Iris pigment epithelial cell (primary cell): Measurements from ENCODE around the gene FNBP1L.

ENCODE experiments used
- DNase-seq: peaks from one replicate; pipeline ENCODE4 v3.0.0-alpha.2; 2011; ENCODE audit warnings: low read depth

The FNBP1L gene

GRCh38 chr1:93447481-93448291 is at the start of gene FNBP1L:
Gene FNBP1L (plus strand): TSS chr1:93448118. CDS start chr1:93448282, 164 bp downstream.
- DNase-seq = peak; percentile 59

- DNase-seq = no peak
These were observed 48.1 kb upstream of the FNBP1L start for GRCh38 chr1:93399781-93400180.

- no peak for DNase-seq
These were observed 39.7 kb upstream of the FNBP1L start for GRCh38 chr1:93408203-93408602.

GRCh38 chr1:93411000-93411399 is 36.9 kb upstream of the FNBP1L start:
- DNase-seq = no peak

GRCh38 chr1:93414749-93415148 is 33.2 kb upstream of the FNBP1L start:
- DNase-seq = no peak

GRCh38 chr1:93415296-93415695 is 32.6 kb upstream of the FNBP1L start:
- no peak for DNase-seq

- DNase-seq = no peak
These were observed 31.7 kb upstream of the FNBP1L start for GRCh38 chr1:93416183-93416582.

GRCh38 chr1:93419344-93419743 is 28.6 kb upstream of the FNBP1L start:
- no peak for DNase-seq

- DNase-seq = no peak
These were observed 27.5 kb upstream of the FNBP1L start for GRCh38 chr1:93420400-93420799.

GRCh38 chr1:93426181-93426580 is 21.7 kb upstream of the FNBP1L start:
- DNase-seq = no peak

- no peak for DNase-seq
These were observed 20.3 kb upstream of the FNBP1L start for GRCh38 chr1:93427656-93428055.

GRCh38 chr1:93433407-93433961 is 14.4 kb upstream of the FNBP1L start:
- DNase-seq = no peak

- DNase-seq = no peak
These were observed 13.8 kb upstream of the FNBP1L start for GRCh38 chr1:93434088-93434487.

GRCh38 chr1:93434987-93435386 is 12.9 kb upstream of the FNBP1L start:
- no peak for DNase-seq

- no peak for DNase-seq
These were observed 12.5 kb upstream of the FNBP1L start for GRCh38 chr1:93435443-93435842.

- DNase-seq = no peak
These were observed 11.4 kb upstream of the FNBP1L start for GRCh38 chr1:93436496-93436895.

GRCh38 chr1:93437976-93438605 is 9.8 kb upstream of the FNBP1L start:
- DNase-seq = peak; percentile 57

- no peak for DNase-seq
These were observed 9.2 kb upstream of the FNBP1L start for GRCh38 chr1:93438716-93439115.

GRCh38 chr1:93440272-93440671 is 7.6 kb upstream of the FNBP1L start:
- no peak for DNase-seq

GRCh38 chr1:93440706-93441105 is 7.2 kb upstream of the FNBP1L start:
- DNase-seq = no peak

GRCh38 chr1:93441589-93441988 is 6.3 kb upstream of the FNBP1L start:
- no peak for DNase-seq

- peak; percentile 26 for DNase-seq
These were observed 5.8 kb upstream of the FNBP1L start for GRCh38 chr1:93442008-93442666.

- DNase-seq = no peak
These were observed 5.2 kb upstream of the FNBP1L start for GRCh38 chr1:93442741-93443140.
